Liver (tissue), 9 donors: Measurements from ENCODE around the gene DDX41. TPM values are rescaled to one million over a fixed set of nuclear protein-coding genes. Genes with fewer than 3 reads are reported as not detected.

Experiments
- DNase-seq: peaks from one replicate; pipeline ENCODE4 v3.0.0-alpha.2; 2017; ENCODE audit warnings: low spot score
- H3K27ac ChIP-seq, 2 donors: one replicate each; pipeline ENCODE4 v1.7.0; 2013; ENCODE audit warnings: inconsistent platforms in 2 of 2, low read length in 2 of 2, control low read depth in 1 of 2, low read depth in 1 of 2, mild to moderate bottlenecking in 1 of 2
- H3K27me3 ChIP-seq, 4 donors: one replicate each; pipeline versions ENCODE4 v1.6.1 to v1.7.0; 2013; ENCODE audit warnings: low read length in 3 of 4, inconsistent platforms in 1 of 4, mild to moderate bottlenecking in 1 of 4, moderate library complexity in 1 of 4; ENCODE audit not compliant: control insufficient read depth in 4 of 4, insufficient read depth in 4 of 4
- H3K36me3 ChIP-seq, 4 donors: one replicate each; pipeline versions ENCODE4 v1.6.1 to v1.7.0; 2013; ENCODE audit warnings: low read length in 3 of 4, mild to moderate bottlenecking in 3 of 4, low read depth in 1 of 4, moderate library complexity in 1 of 4; ENCODE audit not compliant: control insufficient read depth in 4 of 4, insufficient read depth in 3 of 4
- H3K4me1 ChIP-seq, 4 donors: one replicate each; pipeline versions ENCODE4 v1.6.1 to v1.7.0; 2013; ENCODE audit warnings: low read length in 3 of 4, mild to moderate bottlenecking in 3 of 4, moderate library complexity in 1 of 4; ENCODE audit not compliant: control insufficient read depth in 4 of 4, insufficient read depth in 4 of 4
- H3K4me3 ChIP-seq, 3 donors: one replicate each; pipeline versions ENCODE4 v1.6.1 to v1.7.0; 2013; ENCODE audit warnings: low read length in 3 of 3, control low read depth in 1 of 3, low read depth in 1 of 3, mild to moderate bottlenecking in 1 of 3
- H3K9ac ChIP-seq, 2 donors: one replicate each; pipeline ENCODE4 v1.7.0; 2013; ENCODE audit warnings: low read length in 2 of 2, mild to moderate bottlenecking in 2 of 2, moderate library complexity in 2 of 2, control low read depth in 1 of 2, low read depth in 1 of 2
- H3K9me3 ChIP-seq, 4 donors: one replicate each; pipeline versions ENCODE4 v1.6.1 to v1.7.0; 2013; ENCODE audit warnings: low read length in 3 of 4; ENCODE audit not compliant: control insufficient read depth in 4 of 4
- ATF3 ChIP-seq: IDR thresholded peaks from 2 replicates; pipeline ENCODE4 v1.6.1; 2016; ENCODE audit warnings: antibody characterized with exemption
- EGR1 ChIP-seq, 2 donors: IDR thresholded peaks; 2 replicates each; pipeline ENCODE4 v1.6.1; 2016 to 2018; ENCODE audit warnings: antibody characterized with exemption in 2 of 2, low read depth in 2 of 2
- FOXA1 ChIP-seq: IDR thresholded peaks from 2 replicates; pipeline ENCODE4 v1.6.1; 2016; ENCODE audit warnings: antibody characterized with exemption
- FOXA2 ChIP-seq: IDR thresholded peaks from 2 replicates; pipeline ENCODE4 v1.6.1; 2016; ENCODE audit warnings: antibody characterized with exemption
- GABPA ChIP-seq, 2 donors: IDR thresholded peaks in 1 of 2; conservative IDR thresholded peaks in 1 of 2; 2 replicates each; pipeline ENCODE4 v1.6.1; 2016; ENCODE audit warnings: antibody characterized with exemption in 2 of 2, mild to moderate bottlenecking in 1 of 2, moderate library complexity in 1 of 2
- HNF4A ChIP-seq, 2 donors: conservative IDR thresholded peaks; 2 replicates each; pipeline ENCODE4 v1.6.1; 2016; ENCODE audit warnings: antibody characterized with exemption in 2 of 2, mild to moderate bottlenecking in 2 of 2
- HNF4G ChIP-seq: IDR thresholded peaks from 2 replicates; pipeline ENCODE4 v1.6.1; 2016; ENCODE audit warnings: antibody characterized with exemption
- JUND ChIP-seq, 2 donors: IDR thresholded peaks; 2 replicates each; pipeline ENCODE4 v1.6.1; 2016; ENCODE audit warnings: antibody characterized with exemption in 2 of 2
- MAX ChIP-seq: IDR thresholded peaks from 2 replicates; pipeline ENCODE4 v1.6.1; 2016; ENCODE audit warnings: antibody characterized with exemption
- NR2F2 ChIP-seq: IDR thresholded peaks from 2 replicates; pipeline ENCODE4 v1.6.1; 2016; ENCODE audit warnings: antibody characterized with exemption
- RAD21 ChIP-seq, 2 donors: IDR thresholded peaks; 2 replicates each; pipeline ENCODE4 v1.6.1; 2016; ENCODE audit warnings: antibody characterized with exemption in 2 of 2, mild to moderate bottlenecking in 2 of 2
- RXRA ChIP-seq, 2 donors: IDR thresholded peaks; 2 replicates each; pipeline ENCODE4 v1.6.1; 2017 to 2018; ENCODE audit warnings: antibody characterized with exemption in 2 of 2, mild to moderate bottlenecking in 1 of 2
- SP1 ChIP-seq: IDR thresholded peaks from 2 replicates; pipeline ENCODE4 v1.6.1; 2018; ENCODE audit warnings: antibody characterized with exemption, mild to moderate bottlenecking
- TAF1 ChIP-seq: conservative IDR thresholded peaks from 2 replicates; pipeline ENCODE4 v1.6.1; 2016; ENCODE audit warnings: antibody characterized with exemption, mild to moderate bottlenecking
- YY1 ChIP-seq: IDR thresholded peaks from 2 replicates; pipeline ENCODE4 v1.6.1; 2016; ENCODE audit warnings: antibody characterized with exemption, mild to moderate bottlenecking
- ZBTB33 ChIP-seq: IDR thresholded peaks from 2 replicates; pipeline ENCODE4 v1.6.1; 2016; ENCODE audit warnings: antibody characterized with exemption
- WGBS: extraction: QIAGEN DNeasy Blood & Tissue Kit; methylation state at CpG from one replicate; pipeline ENCODE4 v1.1.7; 2013; 5-methylcytosine and 5-hydroxymethylcytosine counted together
- polyA plus RNA-seq, 2 donors: library from polyadenylated mRNA; stranded (reverse) in 1 of 2; unstranded in 1 of 2; fragments of 200-250 nt in 1 of 2; fragments of >200 nt in 1 of 2; fragmentation: Nextera tagmentation in 1 of 2; extraction: Ambion mirVana in 1 of 2; gene quantifications; one replicate each; pipeline versions ENCODE4 v1.2.1 to v1.2.3, GENCODE V29; 2013 to 2015
- total RNA-seq, 2 donors: library from RNA; depleted of rRNA; stranded (reverse); fragments of >200 nt; gene quantifications; one replicate each; pipeline ENCODE4 v1.2.3, GENCODE V29; 2014
- TF ChIP-seq, protein P1 (sequence below): IDR thresholded peaks from 2 replicates; pipeline ENCODE4 v1.6.1; 2016; ENCODE audit warnings: antibody characterized with exemption, mild to moderate bottlenecking
- donor health status: healthy.
- donor health status: healthy.
- donor health status: healthy.
- donor health status: healthy.
- donor health status: healthy.

Gene DDX41
- total and polyA plus RNA-seq, 4 donors, result 20.4 to 58.5 (median 45.6) TPM

DNA sequence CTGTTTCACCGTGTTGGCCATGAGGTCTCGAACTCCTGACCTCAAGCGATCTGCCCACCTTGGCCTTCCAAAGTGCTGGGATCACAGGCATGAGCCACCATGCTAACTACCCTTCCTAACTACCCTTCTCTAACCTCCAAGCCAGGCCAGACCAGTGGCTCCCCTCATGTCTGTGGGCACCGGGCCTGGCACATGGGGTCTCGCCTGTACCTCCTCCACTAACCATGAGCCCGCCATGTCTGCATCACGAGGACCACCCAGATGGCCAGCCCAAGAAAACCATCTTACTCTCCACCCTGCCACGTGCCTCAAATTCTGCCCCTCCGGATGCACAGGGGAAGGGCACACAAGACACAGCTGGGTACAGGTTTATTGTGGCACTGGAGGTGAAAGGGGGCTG lies 33.7 kb downstream of the DDX41 start:
- H3K4me1 ChIP-seq, result peaks cover 5 to 19% (median 15%) of the 10 kb centered on the region in 4 donors
- no peak overlapping the region for H3K4me3 ChIP-seq
- no peaks in the 10 kb centered on the region for H3K9me3 ChIP-seq
- DNase-seq, result no peak
- no peak overlapping the region for H3K9ac ChIP-seq
- 97% methylated on average over 9 of the region's 9 CpGs for WGBS
- no peaks in the 10 kb centered on the region for H3K27me3 ChIP-seq
- H3K36me3 ChIP-seq, result peaks cover 0 to 4% (median under 1%) of the 10 kb centered on the region in 4 donors
- H3K27ac ChIP-seq, result no peak overlapping the region
- TF ChIP-seq HNF4A (conservative IDR thresholded peaks at IDR 0.05) (no peak), ZBTB33 (no peak), EGR1 (IDR thresholded peaks at IDR 0.05; ENCODE audit: low read depth in 2 of 2) (no peak), MAX (no peak), FOXA1 (no peak), YY1 (no peak), JUND (IDR thresholded peaks at IDR 0.05) (no peak), GABPA (IDR thresholded peaks at IDR 0.05 in 1 of 2, conservative IDR thresholded peaks at IDR 0.05 in 1 of 2) (no peak), TAF1 (no peak), HNF4G (no peak), ATF3 (no peak), FOXA2 (no peak), RXRA (IDR thresholded peaks at IDR 0.05) (no peak)
- TF ChIP-seq, protein P1, sequence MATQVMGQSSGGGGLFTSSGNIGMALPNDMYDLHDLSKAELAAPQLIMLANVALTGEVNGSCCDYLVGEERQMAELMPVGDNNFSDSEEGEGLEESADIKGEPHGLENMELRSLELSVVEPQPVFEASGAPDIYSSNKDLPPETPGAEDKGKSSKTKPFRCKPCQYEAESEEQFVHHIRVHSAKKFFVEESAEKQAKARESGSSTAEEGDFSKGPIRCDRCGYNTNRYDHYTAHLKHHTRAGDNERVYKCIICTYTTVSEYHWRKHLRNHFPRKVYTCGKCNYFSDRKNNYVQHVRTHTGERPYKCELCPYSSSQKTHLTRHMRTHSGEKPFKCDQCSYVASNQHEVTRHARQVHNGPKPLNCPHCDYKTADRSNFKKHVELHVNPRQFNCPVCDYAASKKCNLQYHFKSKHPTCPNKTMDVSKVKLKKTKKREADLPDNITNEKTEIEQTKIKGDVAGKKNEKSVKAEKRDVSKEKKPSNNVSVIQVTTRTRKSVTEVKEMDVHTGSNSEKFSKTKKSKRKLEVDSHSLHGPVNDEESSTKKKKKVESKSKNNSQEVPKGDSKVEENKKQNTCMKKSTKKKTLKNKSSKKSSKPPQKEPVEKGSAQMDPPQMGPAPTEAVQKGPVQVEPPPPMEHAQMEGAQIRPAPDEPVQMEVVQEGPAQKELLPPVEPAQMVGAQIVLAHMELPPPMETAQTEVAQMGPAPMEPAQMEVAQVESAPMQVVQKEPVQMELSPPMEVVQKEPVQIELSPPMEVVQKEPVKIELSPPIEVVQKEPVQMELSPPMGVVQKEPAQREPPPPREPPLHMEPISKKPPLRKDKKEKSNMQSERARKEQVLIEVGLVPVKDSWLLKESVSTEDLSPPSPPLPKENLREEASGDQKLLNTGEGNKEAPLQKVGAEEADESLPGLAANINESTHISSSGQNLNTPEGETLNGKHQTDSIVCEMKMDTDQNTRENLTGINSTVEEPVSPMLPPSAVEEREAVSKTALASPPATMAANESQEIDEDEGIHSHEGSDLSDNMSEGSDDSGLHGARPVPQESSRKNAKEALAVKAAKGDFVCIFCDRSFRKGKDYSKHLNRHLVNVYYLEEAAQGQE, result no peak

DNA sequence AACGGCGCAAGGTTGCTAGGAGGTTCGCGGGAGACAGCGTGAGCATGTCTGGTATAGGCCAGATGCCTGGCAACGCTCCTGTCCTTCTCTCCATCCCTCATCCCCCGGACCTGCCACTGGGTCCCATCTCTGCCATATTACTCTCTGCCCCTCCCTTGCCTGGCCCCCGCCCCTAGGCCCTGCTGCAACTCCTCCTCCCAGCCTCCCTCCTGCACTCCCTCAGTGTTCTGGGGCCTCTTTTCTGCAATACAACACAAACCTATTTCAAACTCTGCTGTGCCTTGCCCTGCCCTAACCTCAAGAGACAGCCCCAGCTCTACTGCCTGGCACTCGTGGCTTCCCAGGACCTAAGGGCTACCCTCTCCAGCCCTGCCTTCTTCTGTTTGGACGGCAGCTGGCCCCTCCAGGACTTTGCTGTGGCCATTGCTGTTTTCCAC lies 34.4 kb downstream of the DDX41 start:
- 96% methylated on average over 10 of the region's 10 CpGs for WGBS
- DNase-seq, result no peak
- Histone ChIP-seq H3K27me3 (no peaks in the 10 kb centered on the region), H3K27ac (no peak overlapping the region), H3K9me3 (no peaks in the 10 kb centered on the region), H3K4me1 (peaks cover 5 to 19% (median 15%) of the 10 kb centered on the region in 4 donors), H3K4me3 (no peak overlapping the region), H3K36me3 (peaks cover 0 to 2% (median 0%) of the 10 kb centered on the region in 4 donors), H3K9ac (no peak overlapping the region)
- TF ChIP-seq HNF4A (conservative IDR thresholded peaks at IDR 0.05), result no peak
- TF ChIP-seq TAF1, result no peak
- no peak for TF ChIP-seq HNF4G
- TF ChIP-seq ATF3, result no peak
- TF ChIP-seq, protein P1, result no peak
- TF ChIP-seq MAX, result no peak
- no peak for TF ChIP-seq NR2F2
- no peak for TF ChIP-seq YY1
- TF ChIP-seq FOXA2, result no peak
- no peak for TF ChIP-seq FOXA1
- TF ChIP-seq JUND (IDR thresholded peaks at IDR 0.05), result no peak
- no peak for TF ChIP-seq EGR1 (IDR thresholded peaks at IDR 0.05; ENCODE audit: low read depth in 2 of 2)
- TF ChIP-seq RXRA (IDR thresholded peaks at IDR 0.05), result no peak
- no peak for TF ChIP-seq SP1
- no peak for TF ChIP-seq ZBTB33
- TF ChIP-seq RAD21 (IDR thresholded peaks at IDR 0.05), result no peak
- no peak for TF ChIP-seq GABPA (IDR thresholded peaks at IDR 0.05 in 1 of 2, conservative IDR thresholded peaks at IDR 0.05 in 1 of 2)
